ENCODE data around the gene TENT4B.

TENT4B gene

DNA sequence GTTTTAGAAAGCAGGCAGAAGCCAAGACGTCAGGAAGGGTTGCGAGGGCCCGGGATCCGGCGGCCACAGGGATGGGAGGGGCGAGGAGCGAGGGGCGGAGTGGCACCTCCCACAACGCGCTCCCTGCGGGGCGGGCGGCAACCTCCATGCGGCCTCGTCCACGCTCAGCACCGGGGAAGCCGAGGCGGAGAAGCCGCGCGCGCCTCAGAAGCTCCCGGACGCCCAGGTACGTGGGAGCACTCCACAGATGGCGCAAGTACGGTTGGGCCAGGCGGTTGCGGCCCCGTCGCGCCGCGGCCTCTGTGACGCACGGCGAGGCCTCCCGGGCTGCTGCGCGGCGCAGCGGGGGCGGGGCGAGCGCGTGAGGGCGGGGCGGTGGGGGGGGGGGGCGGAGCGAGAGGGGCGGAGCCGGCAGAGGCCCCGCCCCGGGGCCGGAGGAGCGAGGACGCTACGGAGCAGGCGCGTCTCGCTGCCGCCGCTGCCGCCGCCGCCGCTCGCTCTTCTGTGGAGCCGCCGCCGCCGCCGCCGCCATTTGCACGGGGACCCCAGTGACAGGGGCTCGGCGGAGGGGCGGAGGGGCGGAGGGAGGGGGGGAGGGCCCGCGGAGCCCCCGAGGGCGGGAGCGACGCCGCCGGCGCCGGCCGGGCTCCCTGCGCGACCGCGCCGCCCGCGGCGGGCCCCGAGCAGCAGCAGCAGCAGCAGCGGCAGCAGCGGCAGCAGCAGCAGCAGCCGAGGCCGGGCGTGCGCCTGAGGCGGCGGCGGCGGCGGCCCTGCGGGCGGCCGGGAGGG is at the start of gene TENT4B:
Gene TENT4B (plus strand): TSS at position 500 of the 789 bp plus-strand sequence. CDS start 316 bp downstream, outside the sequence.
- H3K27me3 Mint-ChIP-seq (ENCODE audit: low read depth) = peaks cover 3% of the 10 kb centered on the region
- peaks cover 3% of the 10 kb centered on the region for H3K36me3 Mint-ChIP-seq (ENCODE audit: low read depth)
- TF ChIP-seq, protein P1, sequence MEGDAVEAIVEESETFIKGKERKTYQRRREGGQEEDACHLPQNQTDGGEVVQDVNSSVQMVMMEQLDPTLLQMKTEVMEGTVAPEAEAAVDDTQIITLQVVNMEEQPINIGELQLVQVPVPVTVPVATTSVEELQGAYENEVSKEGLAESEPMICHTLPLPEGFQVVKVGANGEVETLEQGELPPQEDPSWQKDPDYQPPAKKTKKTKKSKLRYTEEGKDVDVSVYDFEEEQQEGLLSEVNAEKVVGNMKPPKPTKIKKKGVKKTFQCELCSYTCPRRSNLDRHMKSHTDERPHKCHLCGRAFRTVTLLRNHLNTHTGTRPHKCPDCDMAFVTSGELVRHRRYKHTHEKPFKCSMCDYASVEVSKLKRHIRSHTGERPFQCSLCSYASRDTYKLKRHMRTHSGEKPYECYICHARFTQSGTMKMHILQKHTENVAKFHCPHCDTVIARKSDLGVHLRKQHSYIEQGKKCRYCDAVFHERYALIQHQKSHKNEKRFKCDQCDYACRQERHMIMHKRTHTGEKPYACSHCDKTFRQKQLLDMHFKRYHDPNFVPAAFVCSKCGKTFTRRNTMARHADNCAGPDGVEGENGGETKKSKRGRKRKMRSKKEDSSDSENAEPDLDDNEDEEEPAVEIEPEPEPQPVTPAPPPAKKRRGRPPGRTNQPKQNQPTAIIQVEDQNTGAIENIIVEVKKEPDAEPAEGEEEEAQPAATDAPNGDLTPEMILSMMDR (IDR thresholded peaks at IDR 0.05; ENCODE audit: unreplicated experiment in 3 of 3) = no peak
- no peaks in the 10 kb centered on the region for H3K9me3 Mint-ChIP-seq
- H3K27ac Mint-ChIP-seq = peak within 1 kb of the TSS; percentile 95 to 98 (median 96)
- peaks cover 33% of the 10 kb centered on the region for H3K4me1 Mint-ChIP-seq
- H3K4me3 Mint-ChIP-seq = peak within 1 kb of the TSS; percentile 93 to 95 (median 95)

DNA sequence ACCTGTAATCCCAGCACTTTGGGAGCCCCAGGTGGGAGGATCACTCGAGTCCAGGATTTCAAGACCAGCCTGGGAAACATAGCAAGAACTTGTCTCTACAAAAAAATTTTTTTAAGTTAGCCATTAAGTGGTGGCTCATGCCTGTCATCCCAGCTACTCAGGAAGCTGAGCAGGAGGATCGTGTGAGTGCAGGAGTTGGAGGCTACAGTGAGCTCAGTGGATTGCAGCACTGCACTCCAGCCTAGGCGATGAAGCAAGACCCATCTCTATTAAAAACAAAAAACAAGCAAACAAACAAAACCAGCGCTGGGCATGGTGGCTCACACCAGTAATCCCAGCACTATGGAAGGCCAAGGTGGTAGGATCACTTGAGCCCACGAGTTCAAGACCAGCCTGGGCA is 49.3 kb upstream of the TENT4B start:
- Mint-ChIP-seq H3K4me1 (no peaks in the 10 kb centered on the region), H3K9me3 (no peaks in the 10 kb centered on the region), H3K36me3 (ENCODE audit: low read depth) (peaks cover 32% of the 10 kb centered on the region), H3K4me3 (no peak overlapping the region), H3K27ac (no peak overlapping the region), H3K27me3 (ENCODE audit: low read depth) (no peaks in the 10 kb centered on the region)
- TF ChIP-seq, protein P1 (IDR thresholded peaks at IDR 0.05; ENCODE audit: unreplicated experiment in 3 of 3) = no peak

DNA sequence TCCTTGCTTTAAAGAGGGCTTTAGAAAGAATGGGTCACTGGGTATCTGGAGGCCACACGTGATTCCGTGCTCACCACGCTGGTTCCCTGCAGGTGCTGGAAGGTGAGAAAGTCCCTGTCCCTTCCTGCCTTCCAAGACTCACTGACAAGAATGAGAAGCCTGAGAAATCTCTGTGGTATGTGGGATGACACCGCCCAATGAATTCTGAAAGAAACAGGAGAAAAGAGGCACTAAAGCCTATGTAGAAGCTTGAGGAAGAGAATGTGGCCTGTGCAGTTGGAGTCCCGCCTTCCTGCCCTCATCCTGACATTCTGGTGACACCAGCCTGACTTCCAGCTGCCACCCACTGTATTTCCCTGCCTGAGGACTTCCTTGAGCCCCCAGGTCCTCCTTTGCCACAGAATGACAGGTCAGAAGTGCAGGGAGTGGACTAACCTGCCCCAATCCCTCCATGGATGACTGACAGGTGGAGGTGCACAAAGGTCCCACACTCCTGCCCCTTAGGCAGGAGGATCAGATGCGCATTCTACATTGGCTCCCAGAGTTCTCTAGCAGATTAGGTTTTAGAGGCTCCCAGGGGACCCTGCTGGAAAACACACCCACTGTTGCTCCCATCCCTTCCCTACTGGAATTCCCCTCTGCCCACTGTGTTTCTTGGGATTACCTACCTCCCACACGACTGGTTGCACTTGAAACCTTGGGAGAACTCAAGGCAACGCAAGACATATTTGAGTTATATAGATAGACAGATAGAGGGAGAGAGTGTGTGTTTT is 38.6 kb upstream of the TENT4B start:
- Mint-ChIP-seq H3K27me3 (ENCODE audit: low read depth) (peaks cover 9% of the 10 kb centered on the region), H3K36me3 (ENCODE audit: low read depth) (no peaks in the 10 kb centered on the region), H3K4me3 (no peak overlapping the region), H3K4me1 (no peaks in the 10 kb centered on the region), H3K27ac (no peak overlapping the region), H3K9me3 (no peaks in the 10 kb centered on the region)
- TF ChIP-seq, protein P1 (IDR thresholded peaks at IDR 0.05; ENCODE audit: unreplicated experiment in 3 of 3) = no peak

DNA sequence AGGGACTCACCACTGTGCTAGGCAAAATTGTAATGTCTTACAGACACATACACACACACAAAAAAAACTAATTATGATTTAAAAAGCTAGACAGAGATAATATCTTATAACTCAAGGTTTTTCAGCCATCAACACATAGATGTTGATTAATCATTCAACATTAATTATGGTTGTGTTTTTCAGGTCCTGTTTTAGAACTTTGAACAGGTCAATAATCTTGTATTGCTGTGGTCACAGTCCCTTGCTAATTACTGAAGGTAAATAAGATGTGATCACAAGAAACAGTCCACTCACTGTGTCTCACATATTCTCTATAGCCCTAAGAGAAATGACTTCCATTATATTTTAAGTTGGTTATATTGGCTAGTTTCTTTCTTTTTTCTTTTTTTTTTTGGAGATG is 32.4 kb upstream of the TENT4B start:
- Mint-ChIP-seq H3K4me3 (no peak overlapping the region), H3K27me3 (ENCODE audit: low read depth) (peaks cover 9% of the 10 kb centered on the region), H3K9me3 (no peaks in the 10 kb centered on the region), H3K4me1 (no peaks in the 10 kb centered on the region), H3K27ac (no peak overlapping the region), H3K36me3 (ENCODE audit: low read depth) (no peaks in the 10 kb centered on the region)
- TF ChIP-seq, protein P1 (IDR thresholded peaks at IDR 0.05; ENCODE audit: unreplicated experiment in 3 of 3) = no peak

DNA sequence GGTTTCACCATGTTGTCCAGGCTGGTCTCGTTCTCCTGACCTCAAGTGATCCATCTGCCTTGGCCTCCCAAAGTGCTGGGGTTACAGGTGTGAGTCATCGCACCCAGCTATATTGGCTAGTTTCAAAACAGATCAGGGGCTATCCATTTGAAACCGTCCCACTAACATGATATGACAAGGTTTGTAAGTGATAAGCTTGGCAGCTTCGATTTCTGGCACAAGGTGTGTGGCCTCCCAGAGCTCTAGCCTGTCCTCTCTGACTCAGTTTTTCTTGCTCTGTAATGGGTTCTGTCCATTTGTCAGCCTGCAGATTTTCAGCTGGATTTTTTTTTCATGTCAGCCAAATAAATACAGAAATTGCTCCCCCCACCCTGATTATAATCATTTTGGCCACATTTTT is 31.8 kb upstream of the TENT4B start:
- peaks cover 9% of the 10 kb centered on the region for H3K27me3 Mint-ChIP-seq (ENCODE audit: low read depth)
- no peaks in the 10 kb centered on the region for H3K9me3 Mint-ChIP-seq
- no peaks in the 10 kb centered on the region for H3K4me1 Mint-ChIP-seq
- TF ChIP-seq, protein P1 (IDR thresholded peaks at IDR 0.05; ENCODE audit: unreplicated experiment in 3 of 3) = no peak
- no peak overlapping the region for H3K27ac Mint-ChIP-seq
- H3K4me3 Mint-ChIP-seq = no peak overlapping the region
- H3K36me3 Mint-ChIP-seq (ENCODE audit: low read depth) = no peaks in the 10 kb centered on the region
